ENCODE results near the gene COQ6.
A peak's percentile ranks its signal among the peaks of the same experiment; 100 is the strongest.

Gene COQ6

DNA sequence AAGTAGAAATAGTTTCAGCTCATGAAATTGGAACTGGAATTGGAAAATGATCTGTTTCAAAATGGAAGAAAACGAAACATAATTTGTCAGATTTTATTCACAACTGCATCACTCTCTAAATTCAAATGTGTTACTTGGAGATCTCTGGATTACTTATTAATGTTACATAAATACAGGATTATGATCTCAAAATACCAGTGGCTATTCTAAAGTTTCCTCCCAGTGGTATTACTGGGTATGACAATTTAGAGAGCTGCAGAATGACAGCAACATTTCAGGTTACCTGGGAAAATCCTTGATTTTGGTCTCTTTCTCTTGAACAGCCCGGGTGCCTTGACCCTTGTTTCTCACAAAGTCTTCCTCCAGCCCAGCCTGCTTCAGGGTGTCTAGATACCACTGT, 14.4 kb upstream of the COQ6 start:
- no peak overlapping the region for H3K4me3 ChIP-seq (ENCODE audit: control insufficient read depth, low read depth, low read length)
- peak; percentile 18 for DNase-seq (ENCODE audit: low read depth)
- TF ChIP-seq, protein P1, sequence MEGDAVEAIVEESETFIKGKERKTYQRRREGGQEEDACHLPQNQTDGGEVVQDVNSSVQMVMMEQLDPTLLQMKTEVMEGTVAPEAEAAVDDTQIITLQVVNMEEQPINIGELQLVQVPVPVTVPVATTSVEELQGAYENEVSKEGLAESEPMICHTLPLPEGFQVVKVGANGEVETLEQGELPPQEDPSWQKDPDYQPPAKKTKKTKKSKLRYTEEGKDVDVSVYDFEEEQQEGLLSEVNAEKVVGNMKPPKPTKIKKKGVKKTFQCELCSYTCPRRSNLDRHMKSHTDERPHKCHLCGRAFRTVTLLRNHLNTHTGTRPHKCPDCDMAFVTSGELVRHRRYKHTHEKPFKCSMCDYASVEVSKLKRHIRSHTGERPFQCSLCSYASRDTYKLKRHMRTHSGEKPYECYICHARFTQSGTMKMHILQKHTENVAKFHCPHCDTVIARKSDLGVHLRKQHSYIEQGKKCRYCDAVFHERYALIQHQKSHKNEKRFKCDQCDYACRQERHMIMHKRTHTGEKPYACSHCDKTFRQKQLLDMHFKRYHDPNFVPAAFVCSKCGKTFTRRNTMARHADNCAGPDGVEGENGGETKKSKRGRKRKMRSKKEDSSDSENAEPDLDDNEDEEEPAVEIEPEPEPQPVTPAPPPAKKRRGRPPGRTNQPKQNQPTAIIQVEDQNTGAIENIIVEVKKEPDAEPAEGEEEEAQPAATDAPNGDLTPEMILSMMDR (conservative IDR thresholded peaks at IDR 0.05; ENCODE audit: control insufficient read depth, insufficient read depth, low read depth, low read length), result peak; percentile 29

DNA sequence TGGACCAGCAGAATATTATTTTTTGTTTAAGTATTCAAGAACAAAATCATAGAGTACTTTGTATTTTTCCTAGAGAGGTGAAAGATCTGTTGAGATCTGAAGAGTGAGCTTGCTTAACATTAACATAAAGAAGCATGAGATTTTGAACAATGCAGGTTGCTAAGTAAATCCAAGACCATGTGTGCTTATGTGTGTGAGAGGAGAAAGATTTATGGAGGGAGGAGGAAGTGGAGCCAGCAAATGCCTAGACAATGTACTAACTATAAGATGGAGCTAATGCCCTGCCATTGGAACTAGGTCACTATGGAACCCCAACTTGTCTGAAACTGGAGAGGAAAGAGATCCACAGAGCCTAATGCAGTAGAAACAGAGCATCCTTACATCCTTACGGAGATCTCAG, 13.6 kb upstream of the COQ6 start:
- no peak overlapping the region for H3K4me3 ChIP-seq (ENCODE audit: control insufficient read depth, low read depth, low read length)
- TF ChIP-seq, protein P1 (conservative IDR thresholded peaks at IDR 0.05; ENCODE audit: control insufficient read depth, insufficient read depth, low read depth, low read length), result no peak
- no peak for DNase-seq (ENCODE audit: low read depth)

DNA sequence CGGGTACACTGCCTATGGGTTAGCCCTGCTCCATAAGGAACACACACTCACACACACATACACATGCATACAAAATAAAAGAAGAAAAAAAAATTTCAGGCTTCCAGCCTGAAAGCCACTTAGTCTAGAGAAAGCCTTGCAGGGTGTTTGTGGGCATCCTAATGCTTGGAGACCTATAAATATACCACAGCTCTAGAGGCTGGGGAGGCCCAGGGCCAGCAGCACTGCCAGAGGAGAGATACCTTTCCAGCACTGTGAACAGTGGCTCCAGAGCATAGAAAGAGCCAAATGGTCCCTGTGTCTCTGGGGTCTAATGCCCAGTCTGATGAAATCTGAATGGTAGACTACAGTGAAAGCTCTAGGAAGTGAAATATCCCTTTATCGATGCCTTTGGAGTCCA, 13.1 kb upstream of the COQ6 start:
- no peak for DNase-seq (ENCODE audit: low read depth)
- TF ChIP-seq, protein P1 (conservative IDR thresholded peaks at IDR 0.05; ENCODE audit: control insufficient read depth, insufficient read depth, low read depth, low read length), result no peak
- no peak overlapping the region for H3K4me3 ChIP-seq (ENCODE audit: control insufficient read depth, low read depth, low read length)

DNA sequence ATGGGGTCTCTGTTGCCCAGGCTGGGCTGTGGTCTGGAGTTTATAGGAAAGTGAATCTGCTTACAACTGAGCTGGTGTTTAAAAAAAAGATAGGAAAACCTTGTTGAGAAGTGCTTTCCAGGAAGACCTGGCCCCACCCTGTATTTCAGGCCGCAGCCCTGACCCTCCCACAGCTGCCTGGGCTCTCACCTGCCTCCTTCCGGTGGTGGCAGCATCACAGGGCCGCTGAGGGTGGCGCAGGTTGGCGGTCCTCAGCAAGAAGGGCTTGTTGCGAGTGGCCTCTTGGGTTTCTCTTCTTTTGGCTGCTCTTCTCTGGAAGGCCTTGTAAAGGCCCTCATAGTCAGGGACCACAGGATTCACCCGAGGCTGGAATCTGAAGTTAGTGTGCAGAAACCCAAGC, 7.9 kb upstream of the COQ6 start:
- no peak overlapping the region for H3K4me3 ChIP-seq (ENCODE audit: control insufficient read depth, low read depth, low read length)
- TF ChIP-seq, protein P1 (conservative IDR thresholded peaks at IDR 0.05; ENCODE audit: control insufficient read depth, insufficient read depth, low read depth, low read length), result no peak
- no peak for DNase-seq (ENCODE audit: low read depth)

DNA sequence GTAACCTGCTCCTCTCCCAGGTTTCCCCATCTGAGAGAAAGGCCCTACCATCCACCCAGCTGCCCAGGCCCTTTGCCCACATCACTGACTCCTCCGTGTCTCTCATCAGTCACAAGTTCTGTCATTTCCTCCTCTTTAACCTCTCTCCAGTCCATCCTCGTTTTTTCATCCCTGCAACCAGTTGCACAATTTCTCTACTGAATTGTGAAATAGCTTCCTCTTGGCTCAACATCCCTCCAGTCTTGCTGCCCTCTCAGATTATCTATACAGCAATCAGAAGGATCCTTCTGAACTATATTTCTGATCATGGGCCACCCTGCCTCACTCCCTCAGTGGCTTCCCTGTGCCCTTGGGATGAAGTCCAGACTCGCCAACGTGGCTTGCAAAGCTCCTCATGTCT, 7.0 kb upstream of the COQ6 start:
- peak; percentile 87 for DNase-seq (ENCODE audit: low read depth)
- no peak overlapping the region for H3K4me3 ChIP-seq (ENCODE audit: control insufficient read depth, low read depth, low read length)
- TF ChIP-seq, protein P1 (conservative IDR thresholded peaks at IDR 0.05; ENCODE audit: control insufficient read depth, insufficient read depth, low read depth, low read length), result no peak

DNA sequence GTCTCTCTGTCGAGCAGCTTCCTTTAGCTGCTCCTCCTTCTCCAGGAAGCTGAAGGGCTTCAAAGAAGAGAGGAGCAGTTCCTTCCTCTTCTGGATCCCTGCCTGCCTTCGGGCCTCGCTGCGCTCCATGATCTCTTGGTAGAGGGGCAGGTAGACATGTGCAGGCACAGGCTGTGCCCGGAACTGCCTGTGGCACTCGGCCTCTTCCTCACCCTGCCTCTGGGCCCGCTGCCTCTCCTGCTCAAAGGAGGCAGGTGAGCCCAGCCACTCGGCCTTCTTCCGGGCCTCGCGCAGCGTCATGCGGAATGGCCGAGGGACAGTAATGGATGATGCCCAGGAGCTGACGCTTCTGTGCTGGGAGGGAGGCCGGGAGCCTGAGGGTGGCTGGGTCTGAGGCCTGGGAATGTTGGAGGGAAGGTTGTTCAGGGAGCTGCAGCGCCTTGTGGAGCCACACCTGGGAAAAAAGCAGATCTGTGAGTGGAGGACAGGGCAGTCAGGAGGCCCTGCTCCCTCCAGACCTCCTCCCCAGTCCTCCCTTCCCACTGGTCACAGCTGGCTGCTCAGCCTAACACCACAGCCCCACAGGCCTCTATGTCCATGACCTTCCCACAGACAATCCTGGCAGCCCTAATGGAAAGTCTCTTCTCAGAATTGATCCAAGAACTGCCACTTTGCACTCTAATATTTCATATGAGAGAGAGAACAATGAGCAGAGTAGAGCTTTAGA, 5.5 kb upstream of the COQ6 start:
- no peak overlapping the region for H3K4me3 ChIP-seq (ENCODE audit: control insufficient read depth, low read depth, low read length)
- TF ChIP-seq, protein P1 (conservative IDR thresholded peaks at IDR 0.05; ENCODE audit: control insufficient read depth, insufficient read depth, low read depth, low read length), result no peak
- DNase-seq (ENCODE audit: low read depth), result no peak
